Stomach (tissue), 9 donors: ENCODE data around the gene RHBDD3. TPM values are rescaled to one million over a fixed set of nuclear protein-coding genes. Genes with fewer than 3 reads are reported as not detected.

Experiments
- DNase-seq, 2 donors: peaks; one replicate each; pipeline versions ENCODE4 v3.0.0 to v3.0.0-alpha.2; 2013 to 2019
- H3K27ac ChIP-seq, 5 donors: fragments of 200-600 bp in 4 of 5; sonication (generic) in 4 of 5; one replicate each; pipeline ENCODE4 v1.5.1; 2013 to 2019; ENCODE audit warnings: mild to moderate bottlenecking in 1 of 5, moderate library complexity in 1 of 5
- H3K27me3 ChIP-seq, 3 donors: fragments of 200-600 bp; sonication (generic); one replicate each; pipeline ENCODE4 v1.5.1; 2017 to 2019; ENCODE audit warnings: mixed run types in 1 of 3
- H3K36me3 ChIP-seq, 4 donors: fragments of 200-600 bp; sonication (generic); 1 replicate in 3 of 4; 2 replicates in 1 of 4; pipeline ENCODE4 v1.5.1; 2016 to 2019
- H3K4me1 ChIP-seq, 4 donors: fragments of 200-600 bp; sonication (generic); one replicate each; pipeline ENCODE4 v1.5.1; 2016 to 2019
- H3K4me3 ChIP-seq, 4 donors: fragments of 200-600 bp; sonication (generic) in 3 of 4; one replicate each; pipeline ENCODE4 v1.5.1; 2016 to 2019; ENCODE audit warnings: mild to moderate bottlenecking in 1 of 4
- H3K9me3 ChIP-seq, 4 donors: fragments of 200-600 bp; sonication (generic); one replicate each; pipeline ENCODE4 v1.5.1; 2016 to 2019
- EP300 ChIP-seq: sonication (generic); formaldehyde crosslinking; IDR thresholded peaks from one replicate; pipeline ENCODE4 v1.6.1; 2017; ENCODE audit warnings: antibody characterized with exemption
- POLR2A ChIP-seq, 4 donors: fragments of 450-650 bp; IDR thresholded peaks; one replicate each; pipeline ENCODE4 v1.6.1; 2016; ENCODE audit warnings: antibody characterized with exemption in 4 of 4, control low read depth in 2 of 4, mild to moderate bottlenecking in 1 of 4, moderate library complexity in 1 of 4
- POLR2AphosphoS5 ChIP-seq, 3 donors: sonication (generic); formaldehyde crosslinking; IDR thresholded peaks; one replicate each; pipeline ENCODE4 v1.6.1; 2016; ENCODE audit warnings: antibody characterized with exemption in 3 of 3
- WGBS, 5 donors: extraction: QIAGEN DNeasy Blood & Tissue Kit in 3 of 5; methylation state at CpG; one replicate each; pipeline versions ENCODE4 v1.1.5 to v1.1.7; 2013 to 2018; 5-methylcytosine and 5-hydroxymethylcytosine counted together
- intact Hi-C: fragments of 100-400 bp; cut with DNase I; formaldehyde crosslinking; loops from one replicate; pipeline ENCODE4 v1.15.1; 2023; ENCODE audit warnings: low total_unique reads
- polyA plus RNA-seq, 3 donors: library from polyadenylated mRNA; stranded (reverse); fragments of 200-250 nt; gene quantifications; one replicate each; pipeline ENCODE4 v1.2.3, GENCODE V29; 2013
- total RNA-seq, 5 donors: library from RNA; depleted of rRNA; stranded (reverse); fragments of >200 nt; gene quantifications; one replicate each; pipeline versions ENCODE4 v1.1.0 to v1.2.3, GENCODE V29; 2014 to 2016
- TF ChIP-seq, protein P1 (sequence below), 7 experiments: fragments of 450-650 bp in 4 of 7; fragments of 200-600 bp in 3 of 7; sonication (generic) in 3 of 7; IDR thresholded peaks; one replicate each; pipeline ENCODE4 v1.5.1; 2016 to 2019; ENCODE audit warnings: antibody characterized with exemption in 7 of 7, control low read depth in 2 of 7, mild to moderate bottlenecking in 1 of 7
- donor health status: healthy with polysubstance abuse.
- donor health status: Bipolar disorder and iron deficiency.
- donor health status: healthy.

Gene RHBDD3
- total and polyA plus RNA-seq, 8 donors: 9.8 to 76.5 (median 20.0) TPM

DNA sequence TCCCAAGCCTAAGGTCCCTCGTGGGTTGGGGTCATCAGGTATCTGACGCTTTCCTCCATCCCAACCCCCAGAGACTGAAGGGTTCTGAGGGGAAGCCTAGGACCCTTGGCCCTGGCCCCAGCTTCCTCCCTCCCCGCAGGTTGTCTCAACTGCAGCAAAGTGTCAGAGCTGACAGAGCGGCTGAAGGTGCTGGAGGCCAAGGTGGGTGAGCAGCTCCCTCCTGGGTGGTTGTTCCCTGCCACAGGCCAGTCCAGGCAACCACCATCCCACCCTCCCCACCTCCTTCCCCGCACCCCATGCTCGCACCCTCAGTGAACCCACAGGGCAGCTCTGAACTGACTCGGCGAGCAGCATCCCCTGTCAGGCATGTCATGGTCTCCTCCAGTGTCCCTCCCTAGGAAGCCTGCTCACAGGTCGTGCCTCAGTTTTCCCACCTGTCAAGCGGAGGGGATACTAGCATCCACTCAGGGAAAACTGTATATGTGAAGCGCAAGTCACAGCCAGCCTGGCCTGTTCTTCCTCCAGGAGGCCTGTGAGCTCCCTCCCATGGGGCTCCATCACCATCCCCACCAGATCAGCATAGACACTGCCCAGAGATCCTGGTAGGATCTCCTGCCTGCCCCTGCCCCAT, 41.3 kb downstream of the RHBDD3 start:
- 85 to 96% (median 93%) methylated on average over 11 of the region's 11 CpGs for WGBS, 5 donors
- no peak for DNase-seq
- H3K4me3 ChIP-seq: no peak overlapping the region
- peak overlapping the region; percentile 42 to 69 (median 66) for H3K27ac ChIP-seq
- TF ChIP-seq POLR2AphosphoS5 (IDR thresholded peaks at IDR 0.05) (no peak), EP300 (no peak), POLR2A (IDR thresholded peaks at IDR 0.05) (no peak)
- TF ChIP-seq, protein P1, sequence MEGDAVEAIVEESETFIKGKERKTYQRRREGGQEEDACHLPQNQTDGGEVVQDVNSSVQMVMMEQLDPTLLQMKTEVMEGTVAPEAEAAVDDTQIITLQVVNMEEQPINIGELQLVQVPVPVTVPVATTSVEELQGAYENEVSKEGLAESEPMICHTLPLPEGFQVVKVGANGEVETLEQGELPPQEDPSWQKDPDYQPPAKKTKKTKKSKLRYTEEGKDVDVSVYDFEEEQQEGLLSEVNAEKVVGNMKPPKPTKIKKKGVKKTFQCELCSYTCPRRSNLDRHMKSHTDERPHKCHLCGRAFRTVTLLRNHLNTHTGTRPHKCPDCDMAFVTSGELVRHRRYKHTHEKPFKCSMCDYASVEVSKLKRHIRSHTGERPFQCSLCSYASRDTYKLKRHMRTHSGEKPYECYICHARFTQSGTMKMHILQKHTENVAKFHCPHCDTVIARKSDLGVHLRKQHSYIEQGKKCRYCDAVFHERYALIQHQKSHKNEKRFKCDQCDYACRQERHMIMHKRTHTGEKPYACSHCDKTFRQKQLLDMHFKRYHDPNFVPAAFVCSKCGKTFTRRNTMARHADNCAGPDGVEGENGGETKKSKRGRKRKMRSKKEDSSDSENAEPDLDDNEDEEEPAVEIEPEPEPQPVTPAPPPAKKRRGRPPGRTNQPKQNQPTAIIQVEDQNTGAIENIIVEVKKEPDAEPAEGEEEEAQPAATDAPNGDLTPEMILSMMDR (IDR thresholded peaks at IDR 0.05): no peak
- peaks cover 10 to 29% (median 22%) of the 10 kb centered on the region in 4 donors for H3K4me1 ChIP-seq
- H3K36me3 ChIP-seq: no peaks in the 10 kb centered on the region
- H3K27me3 ChIP-seq: no peaks in the 10 kb centered on the region
- H3K9me3 ChIP-seq: no peaks in the 10 kb centered on the region
- intact Hi-C loops: no loop called here

DNA sequence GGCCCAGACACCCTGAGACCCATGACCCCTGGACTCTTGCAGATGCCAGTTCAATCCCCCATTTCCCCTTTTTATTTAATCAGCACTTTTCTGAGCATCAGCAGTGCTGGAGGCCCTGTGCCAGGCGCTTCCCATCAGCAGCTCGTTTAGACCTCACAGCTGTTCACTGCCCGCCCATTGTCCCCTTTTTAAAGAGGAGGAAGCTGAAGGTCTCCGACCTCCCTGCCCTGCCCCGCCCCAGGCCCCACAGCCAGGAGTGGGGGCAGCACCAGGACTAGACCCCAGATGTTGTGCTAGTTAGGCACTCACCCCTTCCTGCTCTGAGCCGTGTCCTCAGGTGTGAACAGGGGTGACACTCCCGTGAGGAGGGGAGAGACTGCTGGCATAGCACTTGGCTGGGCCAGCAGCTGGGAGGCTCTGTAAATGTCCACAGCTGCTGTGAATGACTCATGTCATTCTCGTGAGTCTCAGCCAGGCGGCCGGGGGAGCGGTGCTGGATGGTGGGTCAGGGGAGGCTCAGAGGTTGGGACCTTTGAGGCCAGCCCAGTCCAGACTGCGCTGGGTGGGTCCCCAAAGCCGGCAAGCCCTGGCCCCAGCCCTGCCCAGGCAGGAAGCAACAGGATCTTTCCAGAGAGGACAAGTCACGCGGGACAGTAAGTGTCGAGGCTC, 42.2 kb downstream of the RHBDD3 start:
- intact Hi-C loops: no loop called here
- Histone ChIP-seq H3K27me3 (no peaks in the 10 kb centered on the region), H3K4me1 (peaks cover 13 to 34% (median 28%) of the 10 kb centered on the region in 4 donors), H3K27ac (peak overlapping the region; percentile 42 to 69 (median 66)), H3K4me3 (no peak overlapping the region), H3K9me3 (no peaks in the 10 kb centered on the region), H3K36me3 (no peaks in the 10 kb centered on the region)
- peak in 1 of 2 donors; percentile 73 for DNase-seq
- TF ChIP-seq POLR2A (IDR thresholded peaks at IDR 0.05) (no peak), EP300 (no peak), POLR2AphosphoS5 (IDR thresholded peaks at IDR 0.05) (no peak)
- TF ChIP-seq, protein P1 (IDR thresholded peaks at IDR 0.05): no peak
- 38 to 49% (median 48%) methylated on average over 16 of the region's 16 CpGs for WGBS, 5 donors

DNA sequence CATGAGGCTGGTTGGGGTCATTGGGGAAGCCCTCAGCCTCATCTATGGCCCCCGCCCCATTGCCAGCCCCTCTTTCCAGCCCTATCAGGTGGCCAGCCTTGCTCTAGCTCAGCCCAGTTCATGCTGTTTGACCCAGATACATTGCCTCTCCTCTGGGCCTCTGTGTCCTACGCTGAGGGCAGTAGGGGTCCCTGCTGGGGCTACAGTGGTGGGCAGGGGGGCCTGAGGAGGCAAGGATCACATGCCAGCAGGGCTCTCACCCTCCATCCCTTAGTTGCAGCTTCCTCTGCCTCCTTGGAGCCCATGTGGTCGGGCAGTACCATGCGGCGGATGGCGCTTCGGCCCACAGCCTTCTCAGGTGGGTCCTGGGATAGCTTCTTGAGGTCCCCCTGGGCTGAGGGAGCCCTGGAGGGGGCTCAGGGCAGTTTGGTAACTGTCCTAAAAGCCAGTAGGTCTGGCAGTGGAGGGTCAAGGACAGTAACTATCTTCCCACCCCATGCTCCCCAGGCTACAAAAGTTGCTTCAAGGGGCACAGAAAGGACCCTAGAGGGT, 42.8 kb downstream of the RHBDD3 start:
- 82 to 94% (median 92%) methylated on average over 6 to 7 of the region's 7 CpGs for WGBS, 5 donors
- no peaks in the 10 kb centered on the region for H3K36me3 ChIP-seq

More for the DNA sequence above, 42.8 kb downstream of the RHBDD3 start:
- intact Hi-C loops: no loop called here
- DNase-seq: no peak
- Histone ChIP-seq H3K4me1 (peaks cover 19 to 41% (median 34%) of the 10 kb centered on the region in 4 donors), H3K27ac (peak overlapping the region; percentile 13 to 69 (median 66)), H3K9me3 (no peaks in the 10 kb centered on the region), H3K27me3 (no peaks in the 10 kb centered on the region), H3K4me3 (no peak overlapping the region)
- TF ChIP-seq POLR2AphosphoS5 (IDR thresholded peaks at IDR 0.05) (no peak), POLR2A (IDR thresholded peaks at IDR 0.05) (no peak), EP300 (no peak)
- TF ChIP-seq, protein P1 (IDR thresholded peaks at IDR 0.05): no peak
